AG04450 (cell line): ENCODE measurements around the gene XCR1. TPM values are rescaled to one million over a fixed set of nuclear protein-coding genes. Genes with fewer than 3 reads are reported as not detected.

Experiments used
- CTCF ChIA-PET: fragments of 300-600, 350-600 bp; formaldehyde crosslinking; extraction: SDS; loops from one replicate; lab custom pipeline; 2022; ENCODE audit warnings: antibody characterized with exemption, inconsistent platforms; lab: Charles Lee
- POLR2A ChIA-PET: fragments of 350-600 bp; formaldehyde crosslinking; extraction: SDS; loops from one replicate; lab custom pipeline; 2021; ENCODE audit warnings: antibody characterized with exemption, inconsistent platforms; lab: Yijun Ruan, JAX
- DNase-seq: peaks from one replicate; pipeline ENCODE4 v3.0.0-alpha.2; 2011; ENCODE audit warnings: low read depth, low spot score
- H3K27ac ChIP-seq: one replicate; pipeline ENCODE4 v1.5.1; 2012; ENCODE audit warnings: low read depth, low read length, control low read depth
- H3K27me3 ChIP-seq: one replicate; pipeline ENCODE4 v1.6.0; 2012; ENCODE audit warnings: low read length; ENCODE audit not compliant: control insufficient read depth, insufficient read depth
- H3K4me3 ChIP-seq: 2 replicates; pipeline ENCODE4 v1.5.1; 2011; ENCODE audit warnings: mild to moderate bottlenecking, low read depth, low read length, control low read depth
- H3K9me3 ChIP-seq: 2 replicates; pipeline ENCODE4 v1.5.1; 2012; ENCODE audit warnings: low read length; ENCODE audit not compliant: control insufficient read depth, insufficient read depth
- CTCF ChIP-seq: IDR thresholded peaks from 2 replicates; pipeline ENCODE4 v1.5.1; 2011; ENCODE audit warnings: low read depth, low read length, control low read depth, inconsistent platforms
- polyA minus RNA-seq: library from RNA; depleted of rRNA, polyadenylated mRNA; stranded (reverse); fragments of >200 nt; gene quantifications from 2 replicates; pipeline ENCODE4 v1.2.3, GENCODE V29; 2011; rRNA and poly(A)+ RNA removed
- polyA plus RNA-seq: library from polyadenylated mRNA; depleted of rRNA; stranded (reverse); fragments of >200 nt; gene quantifications from 2 replicates; pipeline ENCODE4 v1.2.3, GENCODE V29; 2011; rRNA removed

XCR1 gene, protein sequence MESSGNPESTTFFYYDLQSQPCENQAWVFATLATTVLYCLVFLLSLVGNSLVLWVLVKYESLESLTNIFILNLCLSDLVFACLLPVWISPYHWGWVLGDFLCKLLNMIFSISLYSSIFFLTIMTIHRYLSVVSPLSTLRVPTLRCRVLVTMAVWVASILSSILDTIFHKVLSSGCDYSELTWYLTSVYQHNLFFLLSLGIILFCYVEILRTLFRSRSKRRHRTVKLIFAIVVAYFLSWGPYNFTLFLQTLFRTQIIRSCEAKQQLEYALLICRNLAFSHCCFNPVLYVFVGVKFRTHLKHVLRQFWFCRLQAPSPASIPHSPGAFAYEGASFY
- polyA plus RNA-seq (not detected in 2 replicates), polyA minus RNA-seq (not detected in 2 replicates)

- Histone ChIP-seq H3K27me3 (peaks cover 8% of the 10 kb centered on the region), H3K4me3 (no peak within 1 kb of the TSS), H3K9me3 (peaks cover 11% of the 10 kb centered on the region), H3K27ac (no peak within 1 kb of the TSS)
- no peak for TF ChIP-seq CTCF
- ChIA-PET CTCF (interaction anchor here (0.5 to 2.6 kb wide), 3 partner anchors 52 to 247 kb away, joined by 3 to 9 read pairs (median 8); no protein-coding TSS in a partner anchor), POLR2A (no interaction called here)
- no peak for DNase-seq
Observed at GRCh38 chr3:46027021-46027705, at the start of gene XCR1. Gene XCR1 (minus strand): TSS chr3:46027483. CDS start chr3:46021947, 5,536 bp downstream.

GRCh38 chr3:46076606-46077005 lies 49.3 kb upstream of the XCR1 start:
- peak; percentile 27; the same call in 1 of the 2 replicates for TF ChIP-seq CTCF
- ChIA-PET CTCF (interaction anchor here (0.7 to 9.9 kb wide), 16 partner anchors 9 to 392 kb away, joined by 3 to 420 read pairs (median 4); partner anchors contain the start of genes CCR1 and CXCR6), POLR2A (no interaction called here)
- Histone ChIP-seq H3K27ac (no peak overlapping the region), H3K4me3 (no peak overlapping the region), H3K27me3 (peaks cover 8% of the 10 kb centered on the region), H3K9me3 (no peaks in the 10 kb centered on the region)
- no peak for DNase-seq

DNA sequence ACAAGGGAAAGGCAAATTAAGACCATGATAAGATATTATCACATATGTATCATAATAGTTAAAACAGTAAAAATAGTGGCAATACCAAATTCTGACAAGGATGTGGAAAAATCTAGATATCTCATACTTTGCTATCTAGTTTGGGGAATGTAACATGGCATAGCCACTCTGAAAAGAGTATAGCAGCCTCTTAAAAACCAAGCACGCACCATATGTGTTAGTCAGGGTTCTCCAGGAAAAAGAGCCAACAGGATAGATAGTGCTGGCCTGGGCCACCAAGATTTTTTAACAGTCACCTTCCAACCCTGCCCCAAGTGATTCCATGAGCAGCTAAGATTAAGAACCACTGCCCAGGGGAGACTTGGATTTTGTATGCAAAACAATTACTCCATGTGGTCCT lies 48.5 kb upstream of the XCR1 start:
- Histone ChIP-seq H3K27ac (no peak overlapping the region), H3K4me3 (no peak overlapping the region), H3K9me3 (no peaks in the 10 kb centered on the region), H3K27me3 (peaks cover 8% of the 10 kb centered on the region)
- TF ChIP-seq CTCF: no peak
- ChIA-PET CTCF (interaction anchor here (0.7 to 9.9 kb wide), 11 partner anchors 8 to 302 kb away, joined by 3 to 420 read pairs (median 4); partner anchors contain the start of genes CCR1 and CXCR6), POLR2A (no interaction called here)
- no peak for DNase-seq

DNA sequence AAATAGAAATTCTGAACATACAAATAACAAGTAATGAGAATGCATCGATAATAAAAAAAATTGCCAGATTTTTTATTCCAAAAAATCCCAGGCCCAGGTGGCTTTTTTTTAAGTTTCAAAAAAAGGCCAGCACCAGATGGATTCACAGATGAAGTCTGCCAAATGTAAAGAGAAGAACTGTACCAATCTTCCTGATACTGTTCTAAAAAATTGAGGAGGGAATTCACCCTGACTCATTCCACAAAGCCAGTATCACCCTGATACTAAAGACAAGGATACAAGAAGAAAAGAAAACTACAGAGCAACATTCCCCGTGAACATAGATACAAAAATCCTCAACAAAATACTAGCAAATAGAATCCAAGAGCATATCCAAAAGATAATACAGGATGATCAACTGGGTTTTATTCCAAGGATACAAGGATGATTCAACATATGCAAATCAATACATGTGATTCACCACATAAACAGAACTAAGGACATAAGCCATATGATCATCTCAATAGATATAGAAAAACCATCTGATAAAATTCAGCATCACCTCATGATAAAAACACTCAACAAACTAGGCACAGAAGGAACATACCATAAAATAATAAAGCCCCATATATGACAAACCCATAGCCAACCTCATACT lies 44.1 kb upstream of the XCR1 start:
- ChIA-PET POLR2A (no interaction called here), CTCF (interaction anchor here (2.2 kb wide), 1 partner anchor 133 kb away, joined by 8 read pairs; no protein-coding TSS in a partner anchor)
- DNase-seq: no peak
- no peaks in the 10 kb centered on the region for H3K9me3 ChIP-seq
- no peak for TF ChIP-seq CTCF
- H3K4me3 ChIP-seq: no peak overlapping the region
- peaks cover 16% of the 10 kb centered on the region for H3K27me3 ChIP-seq
- no peak overlapping the region for H3K27ac ChIP-seq
